Keratinocyte (primary cell): Measurements from ENCODE around the gene HEMK1.

Source experiments
- CTCF ChIP-seq, 3 experiments: IDR thresholded peaks in 1 of 3; conservative IDR thresholded peaks in 1 of 3; optimal IDR thresholded peaks in 1 of 3; 2 replicates in 2 of 3; 3 replicates in 1 of 3; pipeline versions ENCODE3 to v1.5.1; 2011; ENCODE audit warnings: low read length in 3 of 3, mild to moderate bottlenecking in 3 of 3, moderate library complexity in 2 of 3, control low read depth in 1 of 3, inconsistent platforms in 1 of 3; ENCODE audit not compliant: insufficient read depth in 2 of 3; ENCODE audit errors: extremely low read depth in 1 of 3
- EZH2 ChIP-seq: IDR thresholded peaks from one replicate; pipeline ENCODE4 v1.6.1; 2012; ENCODE audit warnings: inconsistent platforms, mild to moderate bottlenecking, low read length, moderate library complexity

- no peak for TF ChIP-seq EZH2
- no peak for TF ChIP-seq CTCF (optimal IDR thresholded peaks at IDR 0.05 in 1 of 3, IDR thresholded peaks at IDR 0.05 in 1 of 3, conservative IDR thresholded peaks at IDR 0.05 in 1 of 3; ENCODE audit: extremely low read depth in 1 of 3, insufficient read depth in 2 of 3, low read length in 3 of 3)
Observed at GRCh38 chr3:50633230-50633790, 64.0 kb downstream of the HEMK1 start.
